Sigmoid colon (tissue), 4 donors: ENCODE data around the gene ARID5A.

Experiments
- CTCF ChIP-seq, 4 experiments: fragments of 450-650 bp in 3 of 4; fragments of 200-600 bp in 1 of 4; IDR thresholded peaks; one replicate each; pipeline ENCODE4 v1.5.1; 2016 to 2019; ENCODE audit warnings: antibody characterized with exemption in 4 of 4, mild to moderate bottlenecking in 3 of 4, moderate library complexity in 2 of 4
- POLR2A ChIP-seq, 2 donors: fragments of 450-650 bp; IDR thresholded peaks; one replicate each; pipeline ENCODE4 v1.6.1; 2016; ENCODE audit warnings: antibody characterized with exemption in 2 of 2, mild to moderate bottlenecking in 2 of 2, moderate library complexity in 2 of 2
- POLR2AphosphoS5 ChIP-seq, 4 donors: sonication (generic); formaldehyde crosslinking; IDR thresholded peaks; one replicate each; pipeline ENCODE4 v1.6.1; 2017; ENCODE audit warnings: antibody characterized with exemption in 4 of 4

- TF ChIP-seq CTCF (IDR thresholded peaks at IDR 0.05) = no peak
- TF ChIP-seq POLR2A (IDR thresholded peaks at IDR 0.05) = no peak
- no peak for TF ChIP-seq POLR2AphosphoS5 (IDR thresholded peaks at IDR 0.05)
Observed at GRCh38 chr2:96547731-96548171, 11.2 kb downstream of the ARID5A start.
